Right forelimb (tissue), 1 donor: ENCODE data around the gene GLG1.
"Not testable (repeated sequence)": the region's sequence is repeated elsewhere in the genome, so short reads cannot be mapped to it uniquely, and the experiment has no call there.

Experiments used
- DNase-seq: peaks from one replicate; pipeline ENCODE4 v3.0.0-alpha.2; 2018

GLG1 gene

GRCh38 chr16:74524926-74525325 lies 82.0 kb downstream of the GLG1 start:
- no peak for DNase-seq

- no peak for DNase-seq
These were observed 82.8 kb downstream of the GLG1 start for GRCh38 chr16:74524117-74524516.

GRCh38 chr16:74523706-74524105 lies 83.2 kb downstream of the GLG1 start:
- DNase-seq = not testable (repeated sequence)

DNA sequence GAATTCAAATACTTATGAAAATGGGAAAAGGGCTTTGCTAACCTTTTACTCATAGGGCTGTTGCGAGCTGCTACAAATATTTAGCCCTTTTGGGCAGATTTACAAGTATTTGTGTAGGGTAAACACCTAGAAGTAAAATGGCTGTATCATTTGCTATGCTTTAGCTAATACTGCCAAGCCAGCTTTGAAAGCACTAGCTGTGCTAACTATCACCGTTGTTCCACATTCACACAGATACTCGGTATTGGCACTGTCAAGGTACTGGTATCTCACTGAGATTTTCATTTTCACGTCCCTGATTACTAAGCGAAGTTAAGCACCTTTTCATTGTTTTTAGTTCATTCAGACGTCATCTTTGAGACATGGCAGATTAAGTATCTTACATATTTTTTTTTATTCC lies 84.8 kb downstream of the GLG1 start:
- DNase-seq = no peak

GRCh38 chr16:74521691-74522090 lies 85.2 kb downstream of the GLG1 start:
- DNase-seq = no peak

DNA sequence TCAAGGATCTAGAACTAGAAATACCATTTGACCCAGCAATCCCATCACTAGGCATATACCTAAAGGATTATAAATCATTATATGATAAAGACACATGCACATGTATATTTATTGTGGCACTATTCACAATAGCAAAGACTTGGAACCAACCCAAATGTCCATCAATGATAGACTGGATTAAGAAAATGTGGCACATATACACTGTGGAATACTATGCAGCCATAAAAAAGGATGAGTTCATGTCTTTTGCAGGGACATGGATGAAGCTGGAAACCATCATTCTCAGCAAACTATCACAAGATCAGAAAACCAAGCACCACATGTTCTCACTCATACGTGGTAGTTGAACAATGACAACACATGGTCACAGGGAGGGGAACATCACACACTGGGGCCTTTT lies 88.0 kb downstream of the GLG1 start:
- DNase-seq = not testable (repeated sequence)

GRCh38 chr16:74511961-74512360 lies 95.0 kb downstream of the GLG1 start:
- DNase-seq = no peak

DNA sequence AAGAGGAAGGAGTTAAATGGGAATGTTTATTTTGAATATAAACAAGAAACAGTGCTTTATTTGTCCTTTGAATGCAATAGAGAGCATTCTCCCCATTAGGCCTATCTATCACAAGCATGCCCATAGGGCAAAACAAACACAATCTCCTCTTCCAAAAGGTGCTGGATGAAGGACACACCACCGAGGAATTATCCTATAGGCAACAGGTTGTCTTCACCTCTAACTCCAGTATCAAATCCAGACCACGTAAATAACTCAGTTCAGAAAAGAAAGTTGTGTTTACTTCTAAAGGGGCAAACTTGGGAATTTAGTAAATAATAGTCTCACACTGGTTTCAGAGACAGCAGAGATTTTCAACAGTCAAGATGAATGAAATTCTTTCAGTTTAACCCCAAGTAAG lies 101.9 kb downstream of the GLG1 start:
- DNase-seq = no peak

GRCh38 chr16:74503412-74503811 lies 103.5 kb downstream of the GLG1 start:
- no peak for DNase-seq

GRCh38 chr16:74501484-74502478 lies 105.1 kb downstream of the GLG1 start:
- DNase-seq = no peak

GRCh38 chr16:74500907-74501306 lies 106.0 kb downstream of the GLG1 start:
- no peak for DNase-seq

GRCh38 chr16:74499114-74499513 lies 107.8 kb downstream of the GLG1 start:
- no peak for DNase-seq

DNA sequence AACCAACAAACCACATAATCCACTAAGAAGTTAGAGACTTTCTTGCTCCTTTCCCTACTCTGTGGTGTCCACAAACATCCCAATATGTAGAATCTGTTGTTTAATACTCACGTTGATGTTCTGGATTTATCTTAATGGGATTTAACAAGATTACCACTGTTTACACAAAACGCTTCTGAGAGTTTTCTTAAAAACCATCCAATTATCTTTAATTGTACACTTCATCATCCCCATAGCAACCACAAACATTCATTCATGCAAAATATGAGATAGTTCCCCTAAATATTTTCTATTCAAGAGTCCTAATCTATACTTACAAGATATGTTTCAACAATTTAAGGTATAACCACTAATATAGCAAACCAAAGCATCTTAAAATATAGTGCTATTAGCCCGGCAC lies 109.2 kb downstream of the GLG1 start:
- no peak for DNase-seq

DNA sequence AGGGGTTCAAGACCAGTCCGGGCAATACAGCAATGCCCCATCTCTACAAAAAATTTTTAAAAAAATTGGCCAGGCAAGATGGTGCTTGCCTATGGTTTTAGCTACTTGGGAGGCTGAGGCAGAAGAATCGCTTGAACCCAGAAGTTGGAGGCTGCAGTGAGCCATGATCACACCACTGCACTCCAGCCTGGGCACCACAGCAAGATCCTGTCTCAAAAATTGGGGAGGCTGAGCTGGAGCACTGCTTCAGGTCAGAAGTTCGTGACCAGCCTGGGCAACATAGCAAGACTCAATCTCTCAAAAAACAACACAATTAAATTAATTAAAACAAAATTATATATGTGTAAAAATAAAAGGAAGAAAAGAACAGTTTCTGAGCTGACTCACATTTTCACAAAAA lies 110.9 kb downstream of the GLG1 start:
- no peak for DNase-seq

GRCh38 chr16:74492976-74493375 lies 113.9 kb downstream of the GLG1 start:
- no peak for DNase-seq

DNA sequence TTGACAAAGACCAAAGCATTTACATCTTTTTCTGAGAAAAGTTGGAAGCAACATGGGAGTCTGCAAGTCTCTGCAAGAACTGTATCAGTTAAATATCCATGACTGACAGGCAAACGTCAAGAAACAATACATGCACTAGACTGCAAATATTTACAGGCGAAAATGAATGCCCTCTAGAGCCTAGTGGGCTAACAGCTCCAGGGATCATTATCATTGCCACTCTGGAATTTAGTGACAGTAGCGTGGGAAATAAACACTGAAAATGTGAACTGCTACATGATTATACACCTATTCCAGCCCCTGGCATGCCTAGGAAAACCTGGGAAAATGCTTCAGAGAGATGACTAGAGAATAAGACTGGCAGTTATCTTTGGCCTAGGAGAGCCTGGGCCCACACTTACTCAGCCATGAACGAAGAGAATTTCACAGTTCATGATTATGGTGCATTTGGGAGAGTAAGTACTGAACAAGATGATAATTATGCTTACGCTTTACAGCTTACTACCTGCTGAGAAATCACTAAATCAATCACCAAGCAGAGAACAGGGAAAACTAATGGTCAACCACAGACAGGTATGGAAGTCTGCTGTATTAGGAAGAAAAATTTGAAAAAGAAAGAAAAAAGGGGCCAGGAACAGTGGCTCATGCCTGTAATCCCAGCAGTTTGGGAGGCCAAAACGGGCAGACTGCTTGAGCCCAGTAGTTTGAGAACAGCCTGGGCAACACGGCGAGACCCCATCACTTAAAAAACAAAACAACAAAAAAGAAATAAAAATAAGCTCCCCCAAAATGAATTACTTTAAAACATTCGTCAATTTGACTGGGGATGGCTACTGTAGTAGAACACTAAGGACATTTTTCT lies 119.0 kb downstream of the GLG1 start:
- DNase-seq = no peak

DNA sequence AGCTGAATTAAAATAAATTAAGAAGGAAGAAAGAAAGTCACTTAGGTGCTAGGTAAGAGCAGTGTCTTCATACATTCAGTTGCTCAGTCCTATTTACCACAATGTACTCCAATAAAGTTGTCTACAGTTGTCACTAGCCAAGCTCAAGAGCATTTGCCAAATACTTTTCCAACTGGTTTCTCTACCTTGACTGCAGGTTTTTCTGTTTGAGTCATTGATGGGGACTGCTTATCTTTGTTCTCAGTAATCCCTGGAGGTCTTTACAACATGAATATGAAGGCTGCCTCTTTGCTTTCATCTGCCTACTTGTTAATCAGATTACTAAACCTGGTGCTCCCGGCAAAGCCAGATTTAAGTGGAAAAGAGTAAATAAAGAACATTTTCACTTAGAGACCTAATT lies 121.0 kb downstream of the GLG1 start:
- DNase-seq = no peak

- no peak for DNase-seq
These were observed 126.5 kb downstream of the GLG1 start for GRCh38 chr16:74480150-74481029.

DNA sequence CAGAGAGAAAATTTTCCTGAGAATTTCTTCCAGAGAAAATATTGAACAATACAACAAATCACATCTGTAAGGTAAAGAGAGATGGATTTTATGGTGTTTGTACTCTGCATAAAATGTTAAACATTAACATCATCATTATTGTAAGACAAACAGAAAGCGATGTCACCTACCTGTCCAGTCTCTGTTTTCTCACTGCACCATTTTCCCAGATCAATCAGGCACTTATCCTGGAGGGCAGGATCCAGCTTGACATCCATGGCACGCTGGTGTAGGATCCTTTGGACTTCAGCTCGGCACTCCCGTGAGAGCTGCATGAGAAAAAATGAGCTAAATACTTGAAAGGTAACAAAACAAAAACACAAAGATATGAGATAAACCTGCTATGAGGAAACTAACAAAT lies 129.7 kb downstream of the GLG1 start:
- DNase-seq = no peak

DNA sequence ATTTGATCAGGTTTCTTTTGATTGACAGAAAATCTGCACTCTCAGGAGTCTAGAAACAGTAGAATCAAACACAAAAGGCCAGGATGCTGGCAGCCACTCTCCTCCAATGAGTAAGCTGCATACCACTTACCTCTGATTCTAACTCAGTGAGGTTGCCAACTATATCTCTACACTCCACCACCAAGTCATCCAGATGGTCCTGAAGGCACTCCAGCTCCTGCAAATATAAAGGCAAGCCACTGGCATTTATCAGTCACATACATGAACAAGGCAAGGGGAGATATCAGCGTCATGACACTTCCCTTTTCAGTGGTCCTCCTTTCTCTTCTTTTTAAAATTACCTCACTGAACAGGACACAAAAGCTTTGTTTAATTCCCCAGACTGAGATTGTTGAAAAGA lies 132.5 kb downstream of the GLG1 start:
- no peak for DNase-seq

GRCh38 chr16:74472540-74472939 lies 134.4 kb downstream of the GLG1 start:
- no peak for DNase-seq

DNA sequence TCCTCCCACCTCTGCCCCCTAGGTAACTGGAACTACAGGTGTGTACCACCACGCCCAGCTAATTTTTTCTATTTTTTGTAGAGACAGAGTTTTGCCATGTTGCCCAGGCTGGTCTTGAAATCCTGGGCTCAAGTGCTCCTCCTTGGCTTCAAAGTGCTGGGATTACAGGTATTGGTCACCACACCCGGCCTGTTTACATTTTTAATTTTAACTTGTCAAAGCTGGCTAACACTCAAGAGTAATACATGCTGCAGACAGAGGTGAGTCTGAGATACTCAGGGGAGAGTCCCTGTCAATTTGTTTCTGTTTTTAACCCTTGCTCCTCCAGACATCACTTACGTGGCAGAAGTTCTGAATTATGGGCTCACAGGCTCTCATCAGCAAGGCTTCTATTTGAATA lies 134.9 kb downstream of the GLG1 start:
- no peak for DNase-seq
